Suppressor macrophage treated with lipopolysaccharide for 1 hour (primary cell): ENCODE results near the gene CD79B.
A peak's percentile ranks its signal among the peaks of the same experiment; 100 is the strongest.
"Not testable (repeated sequence)": the region's sequence is repeated elsewhere in the genome, so short reads cannot be mapped to it uniquely, and the experiment has no call there.

Experiments used
- DNase-seq, 3 donors: peaks; one replicate each; pipeline ENCODE4 v3.0.0-alpha.2; 2020 to 2022

Gene CD79B

DNA sequence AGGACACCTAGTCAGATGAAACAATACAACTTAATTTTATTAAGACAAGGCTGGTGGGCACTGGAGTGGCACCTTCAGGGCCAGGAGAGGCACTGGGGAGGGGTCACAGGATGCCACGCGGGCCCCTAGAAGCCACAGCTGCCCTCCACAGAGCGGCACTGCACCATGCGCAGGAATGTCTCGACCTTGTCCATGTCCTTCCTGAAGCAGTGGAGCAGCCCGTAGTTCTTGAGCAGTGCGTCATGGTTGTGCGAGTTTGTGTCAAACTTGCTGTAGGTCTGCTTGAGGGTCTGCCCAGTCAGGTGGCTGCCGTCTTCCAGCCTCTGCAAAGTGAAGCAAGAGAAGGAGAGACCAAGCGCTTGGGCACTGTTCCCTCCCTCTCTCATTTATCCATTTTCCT lies 22.5 kb downstream of the CD79B start:
- not testable (repeated sequence) for DNase-seq

DNA sequence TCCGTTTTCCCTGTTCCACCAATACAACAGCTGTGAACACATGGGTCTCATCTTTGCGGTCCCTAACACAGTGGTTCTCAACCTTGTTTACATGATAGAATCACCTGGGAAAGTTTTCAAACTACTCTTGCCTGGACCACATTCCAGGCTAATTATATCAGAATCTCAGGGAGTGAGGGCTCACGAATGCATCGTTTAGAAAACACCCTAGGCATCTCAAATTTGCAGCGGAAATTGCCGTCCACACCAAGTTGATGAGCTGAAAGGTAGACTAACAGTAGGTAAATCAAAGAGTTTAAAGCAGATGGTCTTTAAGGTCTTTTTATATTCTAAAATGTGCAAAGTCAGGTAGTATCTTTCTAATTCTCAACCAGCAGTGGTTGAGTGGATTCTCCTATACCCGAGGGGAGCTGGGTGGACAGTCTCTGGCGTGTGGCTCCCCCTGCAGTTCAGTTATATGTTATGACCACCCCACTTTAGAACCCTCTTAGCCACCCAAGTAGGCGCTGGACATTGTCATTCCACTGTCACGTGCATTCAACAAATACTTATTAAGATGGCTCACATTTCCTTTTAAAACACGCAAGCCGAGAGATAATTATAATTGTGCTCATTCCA lies 24.9 kb downstream of the CD79B start:
- peak in 2 of 3 donors; percentile 34 to 40 for DNase-seq

- not testable (repeated sequence) for DNase-seq
Observed at GRCh38 chr17:63904796-63905195, 27.3 kb downstream of the CD79B start.

DNA sequence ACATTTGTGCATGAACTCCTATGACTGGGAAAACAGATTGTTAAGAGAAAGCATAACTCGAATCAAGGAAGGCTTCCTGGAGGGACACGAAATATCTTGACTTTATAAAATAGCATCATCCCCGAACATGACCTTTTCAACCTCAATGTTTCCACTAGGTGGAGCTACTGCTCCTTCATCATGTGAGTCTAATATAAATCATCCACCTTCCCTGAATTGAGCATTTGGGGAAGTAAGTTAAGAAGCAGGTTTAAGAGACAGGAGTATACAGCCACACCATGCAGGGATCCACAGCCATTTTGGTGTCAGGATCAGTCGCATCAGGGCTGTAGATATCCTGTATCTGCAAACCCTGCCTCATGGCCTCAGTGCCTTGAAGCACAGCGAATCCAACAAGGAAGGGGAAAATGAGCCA lies 28.3 kb downstream of the CD79B start:
- DNase-seq = peak in 1 of 3 donors; percentile 22

DNA sequence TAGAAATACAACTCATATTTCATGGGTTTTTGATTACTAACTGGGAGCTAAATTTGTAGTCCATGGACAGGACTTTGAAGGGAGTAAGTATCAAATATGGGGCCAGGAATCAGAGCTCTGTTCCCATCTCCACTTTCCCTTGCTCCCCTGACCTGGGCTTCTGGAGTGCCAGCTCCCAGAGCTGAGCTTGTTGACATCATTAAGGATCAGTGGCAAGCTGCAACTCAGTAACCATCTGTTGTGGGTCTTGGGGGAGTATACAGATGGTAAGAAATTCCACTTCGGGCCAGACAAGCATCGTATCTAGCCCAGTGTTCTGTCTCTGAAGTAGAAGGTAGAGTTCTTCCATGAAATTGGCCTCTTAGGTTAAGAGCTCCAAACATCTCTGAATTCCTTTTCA lies 30.2 kb downstream of the CD79B start:
- not testable (repeated sequence) for DNase-seq

DNA sequence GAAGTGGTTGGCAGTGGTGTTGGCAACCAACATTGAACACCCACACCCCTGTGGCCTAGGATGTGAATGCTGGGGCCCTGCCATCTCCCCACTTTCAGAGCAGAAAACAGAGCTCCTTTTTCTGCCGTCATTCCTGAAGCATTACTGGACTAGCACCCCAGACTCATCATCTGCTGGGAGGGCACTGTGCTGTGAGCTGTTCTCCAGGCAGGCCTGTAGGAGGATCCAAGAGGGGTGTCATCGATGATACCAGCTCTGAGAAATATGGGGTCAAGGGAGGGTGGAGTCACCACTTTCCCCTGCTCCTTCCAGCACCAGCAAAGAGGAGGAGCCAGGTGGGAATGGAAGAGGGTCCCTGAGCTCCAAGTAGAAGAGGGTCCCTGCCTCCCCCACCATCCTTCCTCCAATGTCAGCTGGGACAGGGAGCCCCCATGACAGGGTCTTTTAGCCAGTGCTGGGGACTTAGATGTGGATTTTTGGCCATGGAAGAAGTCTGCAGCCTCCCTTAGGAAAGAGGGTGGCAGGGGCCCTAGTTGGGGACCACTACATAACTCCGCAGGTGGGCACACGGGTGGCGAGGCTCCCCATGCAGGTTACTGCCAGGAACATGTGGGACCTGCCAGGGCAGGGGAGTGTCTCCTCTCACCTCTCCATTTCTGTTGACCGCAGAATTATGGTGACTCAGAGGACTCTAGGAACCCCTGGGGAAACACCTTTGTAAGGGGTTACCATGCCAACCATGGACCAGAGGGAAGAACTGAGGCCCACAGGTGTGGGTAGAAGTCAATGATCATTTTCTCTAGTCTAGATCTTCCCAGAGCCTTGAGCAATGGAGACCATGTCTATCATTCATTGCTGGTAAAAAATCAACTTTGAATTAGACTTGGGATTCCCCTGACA lies 33.0 kb downstream of the CD79B start:
- DNase-seq = not testable (repeated sequence)

DNA sequence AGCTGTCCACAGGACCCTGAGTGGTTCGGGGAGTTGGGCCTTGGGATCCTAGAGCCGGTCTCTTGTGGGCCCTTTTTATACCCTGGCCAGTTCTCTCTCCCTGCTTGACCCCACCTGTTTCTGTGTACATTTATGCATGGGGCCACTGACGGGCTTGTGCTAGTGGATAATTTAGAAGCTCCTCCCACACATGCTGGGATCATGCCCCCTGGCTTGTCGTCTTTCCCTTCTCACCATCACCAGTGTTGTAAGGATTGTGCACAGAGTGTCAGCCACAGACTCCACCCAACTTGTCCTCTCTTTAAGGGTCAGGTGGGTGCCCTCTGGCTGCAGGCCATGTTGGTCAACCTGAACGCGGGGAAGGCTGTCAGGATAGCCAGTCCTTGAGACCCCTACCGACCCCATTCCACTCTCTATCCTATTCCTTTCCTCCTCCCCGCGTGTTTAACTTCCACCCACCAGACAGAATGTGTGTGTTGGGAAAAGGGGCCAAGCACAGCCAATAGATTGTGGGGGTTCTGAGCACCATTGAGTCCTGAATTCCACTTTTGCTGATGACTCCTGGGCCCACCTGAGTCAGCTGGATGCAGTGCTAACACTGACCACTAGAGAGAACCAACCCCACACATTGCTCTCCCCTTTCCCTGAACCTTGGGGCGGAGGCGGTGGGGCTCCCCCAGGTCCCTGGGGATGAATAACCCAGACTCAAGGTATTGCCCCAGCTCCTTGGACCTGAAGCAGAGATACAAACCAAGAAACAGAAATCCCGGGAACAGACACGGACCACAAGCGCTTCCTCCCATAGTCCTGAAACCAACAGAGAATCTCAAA lies 35.4 kb downstream of the CD79B start, which contains the start of gene CSH1:
TSS of gene CSH1 (minus strand) at position 51 of the 831 bp plus-strand sequence. CDS start 63 bp downstream, outside the sequence.
- not testable (repeated sequence) for DNase-seq

DNA sequence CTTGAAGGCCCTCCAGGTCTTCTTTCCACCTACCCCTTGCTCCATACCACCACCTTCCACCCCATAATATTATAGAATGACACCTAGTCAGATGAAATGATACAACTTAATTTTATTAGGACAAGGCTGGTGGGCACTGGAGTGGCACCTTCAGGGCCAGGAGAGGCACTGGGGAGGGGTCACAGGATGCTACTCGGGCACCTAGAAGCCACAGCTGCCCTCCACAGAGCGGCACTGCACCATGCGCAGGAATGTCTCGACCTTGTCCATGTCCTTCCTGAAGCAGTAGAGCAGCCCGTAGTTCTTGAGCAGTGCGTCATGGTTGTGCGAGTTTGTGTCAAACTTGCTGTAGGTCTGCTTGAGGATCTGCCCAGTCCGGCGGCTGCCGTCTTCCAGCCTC lies 37.3 kb downstream of the CD79B start:
- DNase-seq = not testable (repeated sequence)

DNA sequence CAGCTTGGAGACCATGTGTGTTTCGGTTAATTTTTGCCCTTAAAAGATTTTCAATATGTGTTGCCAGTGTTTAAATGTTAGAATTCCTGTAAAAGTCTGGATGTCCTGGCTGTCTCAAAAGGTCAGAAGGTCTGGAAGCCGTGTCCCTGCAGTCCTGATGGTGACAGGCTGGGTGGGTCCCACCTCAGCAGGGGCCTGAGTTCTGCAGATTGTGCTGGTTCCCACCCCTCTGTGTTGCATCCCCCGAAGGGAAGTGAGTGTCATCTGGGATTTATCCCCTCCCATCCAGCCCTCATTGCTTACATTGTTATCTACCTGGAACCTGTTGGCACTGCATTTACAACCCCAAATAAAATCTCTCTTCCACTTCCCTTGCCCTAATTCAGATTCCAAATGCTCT lies 38.1 kb downstream of the CD79B start:
- not testable (repeated sequence) for DNase-seq

GRCh38 chr17:63892316-63893037 lies 39.7 kb downstream of the CD79B start:
- not testable (repeated sequence) for DNase-seq

DNA sequence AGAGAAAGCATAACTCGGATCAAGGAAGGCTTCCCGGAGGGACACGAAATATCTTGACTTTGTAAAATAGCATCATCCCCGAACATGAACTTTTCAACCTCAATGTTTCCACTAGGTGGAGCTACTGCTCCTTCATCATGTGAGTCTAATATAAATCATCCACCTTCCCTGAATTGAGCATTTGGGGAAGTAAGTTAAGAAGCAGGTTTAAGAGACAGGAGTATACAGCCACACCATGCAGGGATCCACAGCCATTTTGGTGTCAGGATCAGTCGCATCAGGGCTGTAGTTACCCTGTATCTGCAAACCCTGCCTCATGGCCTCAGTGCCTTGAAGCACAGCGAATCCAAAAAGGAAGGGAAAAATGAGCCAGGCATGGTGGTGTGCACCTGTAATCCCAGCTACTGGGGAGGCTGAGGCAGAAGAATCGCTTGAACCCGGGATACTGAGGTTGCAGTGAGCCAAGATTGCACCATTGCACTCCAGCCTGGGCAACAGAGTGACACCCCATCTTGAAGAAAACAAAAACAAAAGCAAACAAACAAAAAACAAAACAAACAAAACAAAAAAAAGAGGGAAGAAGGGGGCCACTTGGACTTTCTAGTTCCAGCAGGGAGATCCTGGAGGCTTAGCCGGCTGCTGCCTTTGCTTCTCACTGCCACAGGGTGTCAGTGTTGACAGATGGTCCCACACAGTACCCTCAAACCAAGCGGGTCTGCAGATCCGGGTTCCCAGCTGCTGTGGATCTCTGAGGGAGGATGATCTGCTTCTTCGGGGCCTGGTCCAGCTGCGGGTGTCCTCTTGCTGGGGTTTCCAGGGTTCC lies 42.9 kb downstream of the CD79B start:
- DNase-seq = peak; percentile 42 to 54 (median 49)

DNA sequence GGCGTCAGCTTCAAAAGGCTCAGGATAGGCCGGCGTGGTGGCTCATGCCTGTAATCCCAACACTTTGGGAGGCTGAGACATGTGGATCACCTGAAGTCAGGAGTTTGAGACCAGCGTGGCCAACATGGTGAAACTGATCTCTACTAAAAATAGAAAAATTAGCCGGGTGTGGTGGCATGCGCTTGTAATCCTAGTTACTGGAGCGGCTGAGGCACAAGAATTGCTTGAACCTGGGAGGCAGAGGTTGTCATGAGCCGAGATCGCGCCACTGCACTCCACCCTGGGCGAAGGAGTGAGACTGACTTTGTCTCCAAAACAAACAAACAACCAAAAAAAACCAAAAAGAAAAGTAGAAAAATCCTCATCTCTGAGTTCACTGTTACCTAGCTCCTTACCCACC lies 47.0 kb downstream of the CD79B start:
- DNase-seq = not testable (repeated sequence)

GRCh38 chr17:63882626-63883126 lies 49.5 kb downstream of the CD79B start:
- DNase-seq = not testable (repeated sequence)

- peak; percentile 62 to 71 (median 69) for DNase-seq
Observed at GRCh38 chr17:63881935-63882601, 50.1 kb downstream of the CD79B start, which contains the start of gene GH2. GH2 (minus strand) TSS chr17:63881944; CDS start chr17:63881801, 143 bp downstream.

- DNase-seq = not testable (repeated sequence)
Observed at GRCh38 chr17:63881337-63881736, 50.8 kb downstream of the CD79B start.

GRCh38 chr17:63880706-63881105 lies 51.4 kb downstream of the CD79B start:
- DNase-seq = no peak
